Measurements from ENCODE around the gene AK1. TPM values are rescaled to one million over a fixed set of nuclear protein-coding genes. Genes with fewer than 3 reads are reported as not detected.
A peak's percentile ranks its signal among the peaks of the same experiment; 100 is the strongest.

Gene AK1
- total and polyA plus RNA-seq, 9 of the 15 experiments (the other 6 are each of a cell fraction or from before 2014, with no cell fraction given): 10.1 to 71.8 (median 39.0) TPM

DNA sequence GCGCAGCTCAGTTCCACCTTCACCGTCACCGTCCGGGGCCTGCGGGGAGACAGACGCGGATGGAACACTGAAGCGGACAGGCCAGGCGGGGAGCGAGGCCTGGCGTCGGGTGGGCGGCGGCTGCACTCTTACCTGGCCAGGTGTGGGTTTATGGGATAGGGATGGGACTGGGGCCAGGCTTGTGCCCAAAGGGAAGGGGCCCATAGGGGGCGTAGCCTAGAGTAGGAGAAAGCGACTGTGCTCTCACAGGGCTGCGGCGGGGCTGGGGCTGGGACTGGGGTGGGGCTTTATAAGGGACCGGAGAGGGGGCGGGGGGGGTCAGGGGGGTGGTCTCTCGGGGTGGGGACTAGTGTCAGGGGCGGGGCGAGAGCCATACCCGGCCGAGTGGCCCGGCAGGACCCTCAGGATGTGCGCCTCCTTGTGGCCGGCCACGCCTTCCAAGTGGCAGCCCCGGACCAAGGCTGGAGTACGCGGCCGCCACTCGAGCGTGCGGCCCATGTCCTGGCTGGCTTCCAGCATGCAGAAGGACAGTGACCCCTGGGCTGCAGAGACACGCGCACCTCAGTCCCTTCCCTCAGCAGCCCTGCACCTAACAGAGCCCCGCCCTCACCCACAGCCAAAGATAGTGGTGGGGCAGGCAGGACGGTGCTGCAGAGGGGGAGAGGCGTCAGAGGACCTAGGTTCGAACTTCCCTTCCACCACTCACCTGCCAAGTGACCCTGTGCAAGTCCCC is 52.0 kb downstream of the AK1 start (continued):
- TF ChIP-seq, protein P1, sequence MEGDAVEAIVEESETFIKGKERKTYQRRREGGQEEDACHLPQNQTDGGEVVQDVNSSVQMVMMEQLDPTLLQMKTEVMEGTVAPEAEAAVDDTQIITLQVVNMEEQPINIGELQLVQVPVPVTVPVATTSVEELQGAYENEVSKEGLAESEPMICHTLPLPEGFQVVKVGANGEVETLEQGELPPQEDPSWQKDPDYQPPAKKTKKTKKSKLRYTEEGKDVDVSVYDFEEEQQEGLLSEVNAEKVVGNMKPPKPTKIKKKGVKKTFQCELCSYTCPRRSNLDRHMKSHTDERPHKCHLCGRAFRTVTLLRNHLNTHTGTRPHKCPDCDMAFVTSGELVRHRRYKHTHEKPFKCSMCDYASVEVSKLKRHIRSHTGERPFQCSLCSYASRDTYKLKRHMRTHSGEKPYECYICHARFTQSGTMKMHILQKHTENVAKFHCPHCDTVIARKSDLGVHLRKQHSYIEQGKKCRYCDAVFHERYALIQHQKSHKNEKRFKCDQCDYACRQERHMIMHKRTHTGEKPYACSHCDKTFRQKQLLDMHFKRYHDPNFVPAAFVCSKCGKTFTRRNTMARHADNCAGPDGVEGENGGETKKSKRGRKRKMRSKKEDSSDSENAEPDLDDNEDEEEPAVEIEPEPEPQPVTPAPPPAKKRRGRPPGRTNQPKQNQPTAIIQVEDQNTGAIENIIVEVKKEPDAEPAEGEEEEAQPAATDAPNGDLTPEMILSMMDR (IDR thresholded peaks at IDR 0.05 in 2 of 3, conservative IDR thresholded peaks at IDR 0.05 in 1 of 3; ENCODE audit: insufficient read depth in 2 of 3, low read depth in 1 of 3, low read length in 3 of 3): peak; percentile 61 to 77 (median 64)
- TF ChIP-seq, protein P2, sequence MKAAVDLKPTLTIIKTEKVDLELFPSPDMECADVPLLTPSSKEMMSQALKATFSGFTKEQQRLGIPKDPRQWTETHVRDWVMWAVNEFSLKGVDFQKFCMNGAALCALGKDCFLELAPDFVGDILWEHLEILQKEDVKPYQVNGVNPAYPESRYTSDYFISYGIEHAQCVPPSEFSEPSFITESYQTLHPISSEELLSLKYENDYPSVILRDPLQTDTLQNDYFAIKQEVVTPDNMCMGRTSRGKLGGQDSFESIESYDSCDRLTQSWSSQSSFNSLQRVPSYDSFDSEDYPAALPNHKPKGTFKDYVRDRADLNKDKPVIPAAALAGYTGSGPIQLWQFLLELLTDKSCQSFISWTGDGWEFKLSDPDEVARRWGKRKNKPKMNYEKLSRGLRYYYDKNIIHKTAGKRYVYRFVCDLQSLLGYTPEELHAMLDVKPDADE (conservative IDR thresholded peaks at IDR 0.05; ENCODE audit: control insufficient read depth, low read depth, low read length): no peak
- TF ChIP-seq U2AF2 (optimal IDR thresholded peaks at IDR 0.05; ENCODE audit: low read depth, low read length) (no peak), SIN3B (IDR thresholded peaks at IDR 0.05; ENCODE audit: low read depth) (no peak), PCBP2 (IDR thresholded peaks at IDR 0.05; ENCODE audit: low read depth, low read length, poor library complexity, severe bottlenecking) (no peak), ATF7 (IDR thresholded peaks at IDR 0.05) (peak; percentile 45; the same call in 1 of the 2 replicates), SRF (CRISPR knock-in tag; IDR thresholded peaks at IDR 0.05) (0 out of 4 replicates have a peak, but pooled peaks of 1 of the 2 experiments have one; percentile 26), PML (IDR thresholded peaks at IDR 0.05; ENCODE audit: low read length) (no peak), MED1 (CRISPR knock-in tag; IDR thresholded peaks at IDR 0.05; ENCODE audit: borderline replicate concordance) (no peak), ZNF589 (CRISPR knock-in tag; IDR thresholded peaks at IDR 0.05; ENCODE audit: low read depth) (no peak), JUNB (CRISPR knock-in tag; conservative IDR thresholded peaks at IDR 0.05) (no peak), ZFPM2 (CRISPR knock-in tag; IDR thresholded peaks at IDR 0.05) (no peak), TEAD4 (IDR thresholded peaks at IDR 0.05; ENCODE audit: low read length) (no peak), TEAD4 (CRISPR knock-in tag; IDR thresholded peaks at IDR 0.05; ENCODE audit: borderline replicate concordance) (no peak), FOXJ3 (CRISPR knock-in tag; IDR thresholded peaks at IDR 0.05) (no peak), MAZ (CRISPR knock-in tag; conservative IDR thresholded peaks at IDR 0.05 in 1 of 2, IDR thresholded peaks at IDR 0.05 in 1 of 2) (peak; percentile 62), MTA3 (IDR thresholded peaks at IDR 0.05; ENCODE audit: borderline replicate concordance) (peak; percentile 51; the same call in 1 of the 2 replicates), ZNF766 (CRISPR knock-in tag; conservative IDR thresholded peaks at IDR 0.05) (0 out of 2 replicates have a peak, but pooled peaks have one; percentile 31)
- TF ChIP-seq, protein P3, sequence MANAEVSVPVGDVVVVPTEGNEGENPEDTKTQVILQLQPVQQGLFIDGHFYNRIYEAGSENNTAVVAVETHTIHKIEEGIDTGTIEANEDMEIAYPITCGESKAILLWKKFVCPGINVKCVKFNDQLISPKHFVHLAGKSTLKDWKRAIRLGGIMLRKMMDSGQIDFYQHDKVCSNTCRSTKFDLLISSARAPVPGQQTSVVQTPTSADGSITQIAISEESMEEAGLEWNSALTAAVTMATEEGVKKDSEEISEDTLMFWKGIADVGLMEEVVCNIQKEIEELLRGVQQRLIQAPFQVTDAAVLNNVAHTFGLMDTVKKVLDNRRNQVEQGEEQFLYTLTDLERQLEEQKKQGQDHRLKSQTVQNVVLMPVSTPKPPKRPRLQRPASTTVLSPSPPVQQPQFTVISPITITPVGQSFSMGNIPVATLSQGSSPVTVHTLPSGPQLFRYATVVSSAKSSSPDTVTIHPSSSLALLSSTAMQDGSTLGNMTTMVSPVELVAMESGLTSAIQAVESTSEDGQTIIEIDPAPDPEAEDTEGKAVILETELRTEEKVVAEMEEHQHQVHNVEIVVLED (CRISPR knock-in tag; IDR thresholded peaks at IDR 0.05): no peak
- TF ChIP-seq, protein P4, sequence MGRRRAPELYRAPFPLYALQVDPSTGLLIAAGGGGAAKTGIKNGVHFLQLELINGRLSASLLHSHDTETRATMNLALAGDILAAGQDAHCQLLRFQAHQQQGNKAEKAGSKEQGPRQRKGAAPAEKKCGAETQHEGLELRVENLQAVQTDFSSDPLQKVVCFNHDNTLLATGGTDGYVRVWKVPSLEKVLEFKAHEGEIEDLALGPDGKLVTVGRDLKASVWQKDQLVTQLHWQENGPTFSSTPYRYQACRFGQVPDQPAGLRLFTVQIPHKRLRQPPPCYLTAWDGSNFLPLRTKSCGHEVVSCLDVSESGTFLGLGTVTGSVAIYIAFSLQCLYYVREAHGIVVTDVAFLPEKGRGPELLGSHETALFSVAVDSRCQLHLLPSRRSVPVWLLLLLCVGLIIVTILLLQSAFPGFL (CRISPR knock-in tag; IDR thresholded peaks at IDR 0.05): no peak
- TF ChIP-seq, protein P5, sequence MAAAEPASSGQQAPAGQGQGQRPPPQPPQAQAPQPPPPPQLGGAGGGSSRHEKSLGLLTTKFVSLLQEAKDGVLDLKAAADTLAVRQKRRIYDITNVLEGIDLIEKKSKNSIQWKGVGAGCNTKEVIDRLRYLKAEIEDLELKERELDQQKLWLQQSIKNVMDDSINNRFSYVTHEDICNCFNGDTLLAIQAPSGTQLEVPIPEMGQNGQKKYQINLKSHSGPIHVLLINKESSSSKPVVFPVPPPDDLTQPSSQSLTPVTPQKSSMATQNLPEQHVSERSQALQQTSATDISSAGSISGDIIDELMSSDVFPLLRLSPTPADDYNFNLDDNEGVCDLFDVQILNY (CRISPR knock-in tag; IDR thresholded peaks at IDR 0.05): no peak
